Esophagus muscularis mucosa (tissue), 4 donors: ENCODE results near the gene ARAP1.

Source experiments
- EP300 ChIP-seq: sonication (generic); formaldehyde crosslinking; IDR thresholded peaks from one replicate; pipeline ENCODE4 v1.6.1; 2017; ENCODE audit warnings: antibody characterized with exemption
- POLR2A ChIP-seq: fragments of 450-650 bp; IDR thresholded peaks from one replicate; pipeline ENCODE4 v1.6.1; 2017; ENCODE audit warnings: antibody characterized with exemption, moderate library complexity, mild to moderate bottlenecking, low read depth
- TF ChIP-seq, protein P1 (sequence below), 3 experiments: fragments of 200-600 bp in 2 of 3; fragments of 450-650 bp in 1 of 3; sonication (generic) in 2 of 3; IDR thresholded peaks; one replicate each; pipeline ENCODE4 v1.5.1; 2017 to 2019; ENCODE audit warnings: antibody characterized with exemption in 3 of 3, mild to moderate bottlenecking in 2 of 3, moderate library complexity in 1 of 3

DNA sequence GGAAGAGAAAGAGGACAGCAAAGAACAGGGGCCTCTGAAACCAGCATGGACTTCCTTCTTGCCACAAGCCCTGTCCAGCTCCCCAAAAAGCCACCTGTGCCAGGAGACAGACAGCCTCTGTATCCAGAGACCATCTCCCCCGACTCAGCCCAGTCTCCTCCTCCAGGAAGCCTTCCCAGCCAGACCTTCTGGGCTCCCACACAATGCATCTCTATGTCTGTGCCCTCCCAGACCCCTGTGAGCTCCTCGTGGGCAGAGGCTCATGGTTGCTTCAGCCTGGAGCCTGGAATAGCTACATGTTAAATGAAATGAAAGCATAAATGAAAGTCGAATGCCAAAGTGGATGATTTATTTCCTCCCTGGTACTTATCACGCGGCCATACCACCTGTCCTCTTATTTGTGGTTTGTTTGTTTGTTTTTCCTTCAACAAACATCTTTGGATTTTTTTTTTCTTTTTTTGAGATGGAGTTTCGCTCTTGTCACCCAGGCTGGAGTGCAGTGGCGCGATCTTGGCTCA lies 7.3 kb upstream of the ARAP1 start:
- TF ChIP-seq, protein P1, sequence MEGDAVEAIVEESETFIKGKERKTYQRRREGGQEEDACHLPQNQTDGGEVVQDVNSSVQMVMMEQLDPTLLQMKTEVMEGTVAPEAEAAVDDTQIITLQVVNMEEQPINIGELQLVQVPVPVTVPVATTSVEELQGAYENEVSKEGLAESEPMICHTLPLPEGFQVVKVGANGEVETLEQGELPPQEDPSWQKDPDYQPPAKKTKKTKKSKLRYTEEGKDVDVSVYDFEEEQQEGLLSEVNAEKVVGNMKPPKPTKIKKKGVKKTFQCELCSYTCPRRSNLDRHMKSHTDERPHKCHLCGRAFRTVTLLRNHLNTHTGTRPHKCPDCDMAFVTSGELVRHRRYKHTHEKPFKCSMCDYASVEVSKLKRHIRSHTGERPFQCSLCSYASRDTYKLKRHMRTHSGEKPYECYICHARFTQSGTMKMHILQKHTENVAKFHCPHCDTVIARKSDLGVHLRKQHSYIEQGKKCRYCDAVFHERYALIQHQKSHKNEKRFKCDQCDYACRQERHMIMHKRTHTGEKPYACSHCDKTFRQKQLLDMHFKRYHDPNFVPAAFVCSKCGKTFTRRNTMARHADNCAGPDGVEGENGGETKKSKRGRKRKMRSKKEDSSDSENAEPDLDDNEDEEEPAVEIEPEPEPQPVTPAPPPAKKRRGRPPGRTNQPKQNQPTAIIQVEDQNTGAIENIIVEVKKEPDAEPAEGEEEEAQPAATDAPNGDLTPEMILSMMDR (IDR thresholded peaks at IDR 0.05): no peak
- no peak for TF ChIP-seq POLR2A
- no peak for TF ChIP-seq EP300
